ENCODE data around the gene RALGAPA2. TPM values are rescaled to one million over a fixed set of nuclear protein-coding genes. Genes with fewer than 3 reads are reported as not detected.

RALGAPA2 gene
- total RNA-seq, 1 experiment from 2014 or later, result 9.8 TPM

DNA sequence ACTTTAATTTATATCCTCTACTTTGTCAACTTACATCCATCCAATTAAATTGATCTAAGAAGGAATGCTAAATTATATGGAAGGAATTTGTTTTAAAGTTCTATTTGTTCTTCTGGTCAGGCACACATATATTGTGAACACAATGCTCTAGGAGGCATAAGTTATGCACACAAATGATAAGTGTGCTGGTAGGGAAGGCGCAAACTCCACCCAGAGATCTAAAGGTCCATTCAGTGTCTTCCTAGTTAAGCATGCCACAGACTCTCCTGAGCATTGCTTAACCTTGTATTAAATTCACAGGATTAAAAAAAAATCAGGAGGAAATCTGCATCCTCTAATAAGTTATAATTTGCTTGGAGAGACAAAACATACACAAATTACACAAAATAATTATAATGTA is 127.3 kb downstream of the RALGAPA2 start:
- Mint-ChIP-seq H3K4me3 (ENCODE audit: unreplicated experiment) (no peak overlapping the region), H3K4me1 (ENCODE audit: insufficient read depth, unreplicated experiment) (no peaks in the 10 kb centered on the region), H3K9me3 (ENCODE audit: unreplicated experiment) (peaks cover 8% of the 10 kb centered on the region), H3K27ac (ENCODE audit: low read depth, unreplicated experiment) (no peak overlapping the region), H3K27me3 (ENCODE audit: insufficient read depth, unreplicated experiment) (no peaks in the 10 kb centered on the region), H3K36me3 (ENCODE audit: insufficient read depth, unreplicated experiment) (peaks cover 28% of the 10 kb centered on the region)
- POLR2A ChIA-PET, result interaction anchor here (0.6 to 1.1 kb wide), 2 partner anchors 9 to 1022 kb away, joined by 3 read pairs; no protein-coding TSS in a partner anchor
- CTCF ChIA-PET, result interaction anchor here (0.5 to 8.5 kb wide), 2 partner anchors 10 to 134 kb away, joined by 3 to 127 read pairs; no protein-coding TSS in a partner anchor
- intact Hi-C loops (cut with micrococcal nuclease), result no loop called here
- no TSS peak for BruUV-seq (replicated peaks)
- TF ChIP-seq, protein P1, sequence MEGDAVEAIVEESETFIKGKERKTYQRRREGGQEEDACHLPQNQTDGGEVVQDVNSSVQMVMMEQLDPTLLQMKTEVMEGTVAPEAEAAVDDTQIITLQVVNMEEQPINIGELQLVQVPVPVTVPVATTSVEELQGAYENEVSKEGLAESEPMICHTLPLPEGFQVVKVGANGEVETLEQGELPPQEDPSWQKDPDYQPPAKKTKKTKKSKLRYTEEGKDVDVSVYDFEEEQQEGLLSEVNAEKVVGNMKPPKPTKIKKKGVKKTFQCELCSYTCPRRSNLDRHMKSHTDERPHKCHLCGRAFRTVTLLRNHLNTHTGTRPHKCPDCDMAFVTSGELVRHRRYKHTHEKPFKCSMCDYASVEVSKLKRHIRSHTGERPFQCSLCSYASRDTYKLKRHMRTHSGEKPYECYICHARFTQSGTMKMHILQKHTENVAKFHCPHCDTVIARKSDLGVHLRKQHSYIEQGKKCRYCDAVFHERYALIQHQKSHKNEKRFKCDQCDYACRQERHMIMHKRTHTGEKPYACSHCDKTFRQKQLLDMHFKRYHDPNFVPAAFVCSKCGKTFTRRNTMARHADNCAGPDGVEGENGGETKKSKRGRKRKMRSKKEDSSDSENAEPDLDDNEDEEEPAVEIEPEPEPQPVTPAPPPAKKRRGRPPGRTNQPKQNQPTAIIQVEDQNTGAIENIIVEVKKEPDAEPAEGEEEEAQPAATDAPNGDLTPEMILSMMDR (IDR thresholded peaks at IDR 0.05; ENCODE audit: unreplicated experiment), result no peak
- no peak for DNase-seq (ENCODE audit: unreplicated experiment)

DNA sequence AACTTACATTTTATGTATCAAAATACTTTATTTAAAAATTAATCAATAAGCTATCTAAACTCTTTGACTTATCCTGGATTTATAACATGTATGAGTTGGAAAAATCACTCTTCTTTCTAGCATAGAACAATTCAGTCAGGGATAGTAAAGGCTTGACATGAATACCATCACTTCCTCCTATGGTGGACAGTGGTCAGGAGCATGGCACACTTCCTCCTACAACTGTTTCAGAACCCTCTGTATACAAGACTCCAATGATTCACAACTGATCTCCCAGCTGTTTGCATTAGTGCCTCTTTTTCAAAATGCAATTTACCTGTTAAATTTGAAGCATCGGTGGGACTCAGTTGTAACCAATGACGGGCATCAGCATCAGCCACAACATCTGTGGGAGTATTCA is 129.7 kb downstream of the RALGAPA2 start:
- no peak overlapping the region for H3K27ac Mint-ChIP-seq (ENCODE audit: low read depth, unreplicated experiment)
- POLR2A ChIA-PET, result interaction anchor here (0.8 to 1.1 kb wide), 2 partner anchors 15 to 530 kb away, joined by 3 to 4 read pairs; partner anchors contain the start of genes CFAP61 and CRNKL1

DNA sequence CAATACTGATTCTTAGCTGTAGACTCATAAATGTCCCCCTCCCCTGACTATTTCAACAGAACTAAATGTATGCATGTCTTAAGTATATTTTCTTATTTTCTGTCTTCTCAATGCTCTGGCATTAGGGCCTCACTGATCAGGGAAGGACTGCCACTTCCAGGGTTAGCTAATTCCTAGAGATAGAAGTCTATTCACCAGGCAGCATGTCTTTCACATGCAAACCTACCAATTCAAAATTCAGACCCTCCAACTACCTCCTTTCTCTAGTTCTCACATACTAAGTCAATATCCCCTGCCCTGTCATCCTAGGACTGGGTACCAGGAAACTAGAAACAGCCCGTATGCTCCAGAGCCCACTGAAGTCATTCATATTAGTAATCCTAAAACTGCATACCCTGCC is 132.3 kb downstream of the RALGAPA2 start:
- CTCF ChIA-PET, result interaction anchor here (0.6 to 8.5 kb wide), 5 partner anchors 15 to 258 kb away, joined by 4 to 127 read pairs (median 5); no protein-coding TSS in a partner anchor
- Mint-ChIP-seq H3K36me3 (ENCODE audit: insufficient read depth, unreplicated experiment) (peaks cover 21% of the 10 kb centered on the region), H3K4me3 (ENCODE audit: unreplicated experiment) (no peak overlapping the region), H3K27ac (ENCODE audit: low read depth, unreplicated experiment) (no peak overlapping the region), H3K4me1 (ENCODE audit: insufficient read depth, unreplicated experiment) (no peaks in the 10 kb centered on the region), H3K9me3 (ENCODE audit: unreplicated experiment) (no peaks in the 10 kb centered on the region), H3K27me3 (ENCODE audit: insufficient read depth, unreplicated experiment) (no peaks in the 10 kb centered on the region)
- DNase-seq (ENCODE audit: unreplicated experiment), result no peak
- intact Hi-C loops (cut with micrococcal nuclease), result no loop called here
- TF ChIP-seq, protein P1 (IDR thresholded peaks at IDR 0.05; ENCODE audit: unreplicated experiment), result no peak
- no TSS peak for BruUV-seq (replicated peaks)
- POLR2A ChIA-PET, result no interaction called here

More for the DNA sequence above, 129.7 kb downstream of the RALGAPA2 start:
- H3K36me3 Mint-ChIP-seq (ENCODE audit: insufficient read depth, unreplicated experiment), result peaks cover 28% of the 10 kb centered on the region
- DNase-seq (ENCODE audit: unreplicated experiment), result no peak
- no peak overlapping the region for H3K4me3 Mint-ChIP-seq (ENCODE audit: unreplicated experiment)
- CTCF ChIA-PET, result interaction anchor here (0.6 to 8.5 kb wide), 6 partner anchors 9 to 1034 kb away, joined by 3 to 127 read pairs (median 3); no protein-coding TSS in a partner anchor
- peaks cover 8% of the 10 kb centered on the region for H3K9me3 Mint-ChIP-seq (ENCODE audit: unreplicated experiment)
- intact Hi-C loops (cut with micrococcal nuclease), result no loop called here
- BruUV-seq (replicated peaks), result no TSS peak
- no peaks in the 10 kb centered on the region for H3K4me1 Mint-ChIP-seq (ENCODE audit: insufficient read depth, unreplicated experiment)
- TF ChIP-seq, protein P1 (IDR thresholded peaks at IDR 0.05; ENCODE audit: unreplicated experiment), result no peak
- H3K27me3 Mint-ChIP-seq (ENCODE audit: insufficient read depth, unreplicated experiment), result no peaks in the 10 kb centered on the region

DNA sequence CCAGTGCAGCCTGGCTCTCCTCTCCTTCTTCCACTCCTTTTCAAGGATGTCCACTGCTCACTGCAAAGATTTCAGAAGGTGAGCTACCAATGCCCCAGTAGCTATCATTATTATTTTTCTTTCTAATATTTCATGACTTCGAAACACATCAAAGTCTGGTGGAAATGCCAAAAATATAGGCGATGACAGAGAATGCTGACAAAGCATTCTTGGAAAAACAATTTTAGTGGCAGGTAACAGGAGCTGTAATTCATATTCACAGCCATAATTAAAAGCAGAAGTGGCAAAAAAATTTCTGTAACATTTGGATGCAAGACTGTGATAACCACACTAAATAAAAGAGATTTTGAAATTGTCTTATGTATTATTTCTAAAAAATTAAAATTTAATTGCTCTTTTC is 133.6 kb downstream of the RALGAPA2 start:
- Mint-ChIP-seq H3K27ac (ENCODE audit: low read depth, unreplicated experiment) (no peak overlapping the region), H3K9me3 (ENCODE audit: unreplicated experiment) (no peaks in the 10 kb centered on the region), H3K4me1 (ENCODE audit: insufficient read depth, unreplicated experiment) (no peaks in the 10 kb centered on the region), H3K36me3 (ENCODE audit: insufficient read depth, unreplicated experiment) (peaks cover 21% of the 10 kb centered on the region), H3K27me3 (ENCODE audit: insufficient read depth, unreplicated experiment) (no peaks in the 10 kb centered on the region), H3K4me3 (ENCODE audit: unreplicated experiment) (no peak overlapping the region)
- intact Hi-C loops (cut with micrococcal nuclease), result no loop called here
- DNase-seq (ENCODE audit: unreplicated experiment), result no peak
- ChIA-PET CTCF (interaction anchor here (0.6 to 8.5 kb wide), 6 partner anchors 11 to 1037 kb away, joined by 3 to 127 read pairs (median 6); no protein-coding TSS in a partner anchor), POLR2A (interaction anchor here (0.6 to 0.8 kb wide), 2 partner anchors 14 to 90 kb away, joined by 3 read pairs; no protein-coding TSS in a partner anchor)
- BruUV-seq (replicated peaks), result no TSS peak
- TF ChIP-seq, protein P1 (IDR thresholded peaks at IDR 0.05; ENCODE audit: unreplicated experiment), result no peak

Data from MCF 10A (cell line).